Endothelial cell of umbilical vein (primary cell): ENCODE results near the gene ST6GAL2.

Experiments used
- CTCF ChIP-seq, 2 donors: IDR thresholded peaks; 1 replicate in 1 of 2; 2 replicates in 1 of 2; pipeline ENCODE4 v1.5.1; 2011; ENCODE audit warnings: low read length in 2 of 2, mild to moderate bottlenecking in 2 of 2, moderate library complexity in 2 of 2, control low read depth in 1 of 2, inconsistent platforms in 1 of 2, low read depth in 1 of 2; ENCODE audit not compliant: insufficient read depth in 1 of 2; ENCODE audit errors: extremely low read depth in 1 of 2
- GATA2 ChIP-seq: IDR thresholded peaks from 2 replicates; pipeline ENCODE4 v1.7.0; 2011; ENCODE audit warnings: low read depth, mild to moderate bottlenecking, moderate library complexity, mixed read lengths, low read length; ENCODE audit not compliant: insufficient read length, insufficient read depth
- MYC ChIP-seq: IDR thresholded peaks from one replicate; pipeline ENCODE4 v1.6.1; 2011; ENCODE audit warnings: mild to moderate bottlenecking, low read depth, low read length
- POLR2AphosphoS5 ChIP-seq: IDR thresholded peaks from 2 replicates; pipeline ENCODE4 v1.6.1; 2012; ENCODE audit warnings: low read depth, mild to moderate bottlenecking, control low read depth, low read length, moderate library complexity; ENCODE audit not compliant: insufficient read depth

GRCh38 chr2:106798826-106799552 is 87.0 kb downstream of the ST6GAL2 start:
- TF ChIP-seq CTCF (IDR thresholded peaks at IDR 0.05; ENCODE audit: extremely low read depth in 1 of 2, insufficient read depth in 1 of 2, low read depth in 1 of 2, low read length in 2 of 2) (no peak), MYC (no peak), GATA2 (no peak), POLR2AphosphoS5 (no peak)
